WTC11 (cell line): ENCODE data around the gene DYSF.

Experiments
- CBFB ChIP-seq: sonication (generic); formaldehyde crosslinking; IDR thresholded peaks from 2 replicates; pipeline ENCODE4 v1.8.1; 2022; ENCODE audit warnings: mild to moderate bottlenecking, low read depth, missing genetic modification reagents
- CREM ChIP-seq: sonication (generic); formaldehyde crosslinking; IDR thresholded peaks from 2 replicates; pipeline ENCODE4 v1.8.1; 2022; ENCODE audit warnings: mild to moderate bottlenecking, missing genetic modification reagents, moderate library complexity
- JUN ChIP-seq: sonication (generic); formaldehyde crosslinking; IDR thresholded peaks from 2 replicates; pipeline ENCODE4 v1.8.0; 2023; ENCODE audit warnings: mild to moderate bottlenecking, missing genetic modification reagents
- RELA ChIP-seq: sonication (generic); formaldehyde crosslinking; IDR thresholded peaks from 2 replicates; pipeline ENCODE4 v1.8.1; 2022; ENCODE audit warnings: missing genetic modification reagents, mild to moderate bottlenecking, borderline replicate concordance
- TEAD1 ChIP-seq: sonication (generic); formaldehyde crosslinking; IDR thresholded peaks from 2 replicates; pipeline ENCODE4 v1.8.0; 2022; ENCODE audit warnings: mild to moderate bottlenecking, missing genetic modification reagents
- TP53 ChIP-seq: sonication (generic); formaldehyde crosslinking; IDR thresholded peaks from 2 replicates; pipeline ENCODE4 v1.8.1; 2023; ENCODE audit warnings: mild to moderate bottlenecking, missing genetic modification reagents
- TF ChIP-seq, protein P1 (sequence below): fragments of 200-600 bp; IDR thresholded peaks from 2 replicates; pipeline ENCODE4 v1.8.0; 2022; ENCODE audit warnings: antibody characterized with exemption
- TF ChIP-seq, protein P2 (sequence below): sonication (generic); formaldehyde crosslinking; IDR thresholded peaks from 2 replicates; pipeline ENCODE4 v1.8.0; 2022; ENCODE audit warnings: mild to moderate bottlenecking, missing genetic modification reagents
- TF ChIP-seq, protein P3 (sequence below): sonication (generic); formaldehyde crosslinking; IDR thresholded peaks from 2 replicates; pipeline ENCODE4 v1.8.1; 2023; ENCODE audit warnings: mild to moderate bottlenecking, missing genetic modification reagents
- TF ChIP-seq, protein P4 (sequence below): sonication (generic); formaldehyde crosslinking; IDR thresholded peaks from 2 replicates; pipeline ENCODE4 v1.8.0; 2022; ENCODE audit warnings: mild to moderate bottlenecking, missing genetic modification reagents
- TF ChIP-seq, protein P5 (sequence below): sonication (generic); formaldehyde crosslinking; IDR thresholded peaks from 2 replicates; pipeline ENCODE4 v1.8.0; 2023; ENCODE audit warnings: missing genetic modification reagents, mild to moderate bottlenecking, borderline replicate concordance
- TF ChIP-seq, protein P6 (sequence below): sonication (generic); formaldehyde crosslinking; IDR thresholded peaks from 2 replicates; pipeline ENCODE4 v1.8.0; 2023; ENCODE audit warnings: missing genetic modification reagents

DNA sequence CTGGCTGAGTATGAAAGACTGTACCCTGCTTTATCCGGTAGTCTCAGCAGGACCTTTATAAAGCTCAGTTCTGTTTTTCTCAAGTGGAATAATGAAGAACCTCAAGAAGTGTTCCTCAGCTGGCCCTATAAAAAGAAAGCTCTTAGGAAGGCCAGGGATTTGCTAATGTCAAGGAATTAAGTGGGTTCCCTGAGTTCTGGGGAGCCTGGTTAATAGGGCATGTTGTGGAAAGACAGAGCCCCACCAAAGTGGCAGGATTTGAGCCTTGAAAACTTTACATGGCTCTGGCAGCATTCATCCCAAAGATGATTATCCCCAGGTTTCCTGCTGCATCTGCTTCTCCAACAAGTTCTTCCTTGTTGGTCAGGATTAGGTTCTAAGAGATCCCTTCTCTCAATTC lies 6.9 kb upstream of the DYSF start:
- TF ChIP-seq TEAD1 (no peak), TP53 (CRISPR knock-in tag) (no peak), CBFB (CRISPR knock-in tag) (no peak), CREM (CRISPR knock-in tag) (no peak), RELA (CRISPR knock-in tag) (no peak), JUN (CRISPR knock-in tag) (no peak)
- TF ChIP-seq, protein P1, sequence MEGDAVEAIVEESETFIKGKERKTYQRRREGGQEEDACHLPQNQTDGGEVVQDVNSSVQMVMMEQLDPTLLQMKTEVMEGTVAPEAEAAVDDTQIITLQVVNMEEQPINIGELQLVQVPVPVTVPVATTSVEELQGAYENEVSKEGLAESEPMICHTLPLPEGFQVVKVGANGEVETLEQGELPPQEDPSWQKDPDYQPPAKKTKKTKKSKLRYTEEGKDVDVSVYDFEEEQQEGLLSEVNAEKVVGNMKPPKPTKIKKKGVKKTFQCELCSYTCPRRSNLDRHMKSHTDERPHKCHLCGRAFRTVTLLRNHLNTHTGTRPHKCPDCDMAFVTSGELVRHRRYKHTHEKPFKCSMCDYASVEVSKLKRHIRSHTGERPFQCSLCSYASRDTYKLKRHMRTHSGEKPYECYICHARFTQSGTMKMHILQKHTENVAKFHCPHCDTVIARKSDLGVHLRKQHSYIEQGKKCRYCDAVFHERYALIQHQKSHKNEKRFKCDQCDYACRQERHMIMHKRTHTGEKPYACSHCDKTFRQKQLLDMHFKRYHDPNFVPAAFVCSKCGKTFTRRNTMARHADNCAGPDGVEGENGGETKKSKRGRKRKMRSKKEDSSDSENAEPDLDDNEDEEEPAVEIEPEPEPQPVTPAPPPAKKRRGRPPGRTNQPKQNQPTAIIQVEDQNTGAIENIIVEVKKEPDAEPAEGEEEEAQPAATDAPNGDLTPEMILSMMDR, result no peak
- TF ChIP-seq, protein P2, sequence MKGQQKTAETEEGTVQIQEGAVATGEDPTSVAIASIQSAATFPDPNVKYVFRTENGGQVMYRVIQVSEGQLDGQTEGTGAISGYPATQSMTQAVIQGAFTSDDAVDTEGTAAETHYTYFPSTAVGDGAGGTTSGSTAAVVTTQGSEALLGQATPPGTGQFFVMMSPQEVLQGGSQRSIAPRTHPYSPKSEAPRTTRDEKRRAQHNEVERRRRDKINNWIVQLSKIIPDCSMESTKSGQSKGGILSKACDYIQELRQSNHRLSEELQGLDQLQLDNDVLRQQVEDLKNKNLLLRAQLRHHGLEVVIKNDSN (CRISPR knock-in tag), result no peak
- TF ChIP-seq, protein P3, sequence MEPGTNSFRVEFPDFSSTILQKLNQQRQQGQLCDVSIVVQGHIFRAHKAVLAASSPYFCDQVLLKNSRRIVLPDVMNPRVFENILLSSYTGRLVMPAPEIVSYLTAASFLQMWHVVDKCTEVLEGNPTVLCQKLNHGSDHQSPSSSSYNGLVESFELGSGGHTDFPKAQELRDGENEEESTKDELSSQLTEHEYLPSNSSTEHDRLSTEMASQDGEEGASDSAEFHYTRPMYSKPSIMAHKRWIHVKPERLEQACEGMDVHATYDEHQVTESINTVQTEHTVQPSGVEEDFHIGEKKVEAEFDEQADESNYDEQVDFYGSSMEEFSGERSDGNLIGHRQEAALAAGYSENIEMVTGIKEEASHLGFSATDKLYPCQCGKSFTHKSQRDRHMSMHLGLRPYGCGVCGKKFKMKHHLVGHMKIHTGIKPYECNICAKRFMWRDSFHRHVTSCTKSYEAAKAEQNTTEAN, result no peak
- TF ChIP-seq, protein P4, sequence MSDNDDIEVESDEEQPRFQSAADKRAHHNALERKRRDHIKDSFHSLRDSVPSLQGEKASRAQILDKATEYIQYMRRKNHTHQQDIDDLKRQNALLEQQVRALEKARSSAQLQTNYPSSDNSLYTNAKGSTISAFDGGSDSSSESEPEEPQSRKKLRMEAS, result no peak
- TF ChIP-seq, protein P5, sequence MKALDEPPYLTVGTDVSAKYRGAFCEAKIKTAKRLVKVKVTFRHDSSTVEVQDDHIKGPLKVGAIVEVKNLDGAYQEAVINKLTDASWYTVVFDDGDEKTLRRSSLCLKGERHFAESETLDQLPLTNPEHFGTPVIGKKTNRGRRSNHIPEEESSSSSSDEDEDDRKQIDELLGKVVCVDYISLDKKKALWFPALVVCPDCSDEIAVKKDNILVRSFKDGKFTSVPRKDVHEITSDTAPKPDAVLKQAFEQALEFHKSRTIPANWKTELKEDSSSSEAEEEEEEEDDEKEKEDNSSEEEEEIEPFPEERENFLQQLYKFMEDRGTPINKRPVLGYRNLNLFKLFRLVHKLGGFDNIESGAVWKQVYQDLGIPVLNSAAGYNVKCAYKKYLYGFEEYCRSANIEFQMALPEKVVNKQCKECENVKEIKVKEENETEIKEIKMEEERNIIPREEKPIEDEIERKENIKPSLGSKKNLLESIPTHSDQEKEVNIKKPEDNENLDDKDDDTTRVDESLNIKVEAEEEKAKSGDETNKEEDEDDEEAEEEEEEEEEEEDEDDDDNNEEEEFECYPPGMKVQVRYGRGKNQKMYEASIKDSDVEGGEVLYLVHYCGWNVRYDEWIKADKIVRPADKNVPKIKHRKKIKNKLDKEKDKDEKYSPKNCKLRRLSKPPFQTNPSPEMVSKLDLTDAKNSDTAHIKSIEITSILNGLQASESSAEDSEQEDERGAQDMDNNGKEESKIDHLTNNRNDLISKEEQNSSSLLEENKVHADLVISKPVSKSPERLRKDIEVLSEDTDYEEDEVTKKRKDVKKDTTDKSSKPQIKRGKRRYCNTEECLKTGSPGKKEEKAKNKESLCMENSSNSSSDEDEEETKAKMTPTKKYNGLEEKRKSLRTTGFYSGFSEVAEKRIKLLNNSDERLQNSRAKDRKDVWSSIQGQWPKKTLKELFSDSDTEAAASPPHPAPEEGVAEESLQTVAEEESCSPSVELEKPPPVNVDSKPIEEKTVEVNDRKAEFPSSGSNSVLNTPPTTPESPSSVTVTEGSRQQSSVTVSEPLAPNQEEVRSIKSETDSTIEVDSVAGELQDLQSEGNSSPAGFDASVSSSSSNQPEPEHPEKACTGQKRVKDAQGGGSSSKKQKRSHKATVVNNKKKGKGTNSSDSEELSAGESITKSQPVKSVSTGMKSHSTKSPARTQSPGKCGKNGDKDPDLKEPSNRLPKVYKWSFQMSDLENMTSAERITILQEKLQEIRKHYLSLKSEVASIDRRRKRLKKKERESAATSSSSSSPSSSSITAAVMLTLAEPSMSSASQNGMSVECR, result no peak
- TF ChIP-seq, protein P6, sequence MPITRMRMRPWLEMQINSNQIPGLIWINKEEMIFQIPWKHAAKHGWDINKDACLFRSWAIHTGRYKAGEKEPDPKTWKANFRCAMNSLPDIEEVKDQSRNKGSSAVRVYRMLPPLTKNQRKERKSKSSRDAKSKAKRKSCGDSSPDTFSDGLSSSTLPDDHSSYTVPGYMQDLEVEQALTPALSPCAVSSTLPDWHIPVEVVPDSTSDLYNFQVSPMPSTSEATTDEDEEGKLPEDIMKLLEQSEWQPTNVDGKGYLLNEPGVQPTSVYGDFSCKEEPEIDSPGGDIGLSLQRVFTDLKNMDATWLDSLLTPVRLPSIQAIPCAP (CRISPR knock-in tag), result no peak
